HG02973 (cell line): ENCODE results near the gene KIF2C.
A peak's percentile ranks its signal among the peaks of the same experiment; 100 is the strongest.
"Not testable (repeated sequence)": the region's sequence is repeated elsewhere in the genome, so short reads cannot be mapped to it uniquely, and the experiment has no call there.

Experiments used
- ATAC-seq: cut with Tn5 transposase; IDR thresholded peaks from one replicate; pipeline ENCODE4 v1.9.1; 2021; ENCODE audit warnings: moderate library complexity; ENCODE audit not compliant: unreplicated experiment

Gene KIF2C

GRCh38 chr1:44718091-44718490 lies 21.5 kb upstream of the KIF2C start:
- no peak for ATAC-seq

GRCh38 chr1:44719318-44719717 lies 20.3 kb upstream of the KIF2C start:
- ATAC-seq: no peak

GRCh38 chr1:44720281-44720680 lies 19.4 kb upstream of the KIF2C start:
- no peak for ATAC-seq

- peak; percentile 64 for ATAC-seq
Measured at GRCh38 chr1:44721485-44722361, 17.9 kb upstream of the KIF2C start.

- ATAC-seq: no peak
Measured at GRCh38 chr1:44723064-44723463, 16.6 kb upstream of the KIF2C start.

GRCh38 chr1:44723496-44724295 lies 15.9 kb upstream of the KIF2C start:
- ATAC-seq: no peak

GRCh38 chr1:44724296-44724954 lies 15.2 kb upstream of the KIF2C start:
- ATAC-seq: no peak

GRCh38 chr1:44724955-44725698 lies 14.5 kb upstream of the KIF2C start:
- ATAC-seq: no peak

GRCh38 chr1:44730741-44731512 lies 8.7 kb upstream of the KIF2C start, which contains the start of gene RNU5D-1:
Gene RNU5D-1, minus strand, starts transcription at chr1:44731170.
- ATAC-seq: peak; percentile 55

GRCh38 chr1:44733365-44733764 lies 6.3 kb upstream of the KIF2C start:
- no peak for ATAC-seq

GRCh38 chr1:44733784-44734183 lies 5.9 kb upstream of the KIF2C start:
- no peak for ATAC-seq

GRCh38 chr1:44735992-44736391 lies 3.6 kb upstream of the KIF2C start:
- ATAC-seq: no peak

GRCh38 chr1:44738953-44739306 lies 707 bp upstream of the KIF2C start:
- ATAC-seq: not testable (repeated sequence)

- no peak for ATAC-seq
Measured at GRCh38 chr1:44740179-44740617, 561 bp downstream of the KIF2C start.

GRCh38 chr1:44743211-44743610 lies 3.6 kb downstream of the KIF2C start:
- no peak for ATAC-seq

- ATAC-seq: no peak
Measured at GRCh38 chr1:44747878-44748277, 8.2 kb downstream of the KIF2C start.

- no peak for ATAC-seq
Measured at GRCh38 chr1:44757420-44757819, 17.8 kb downstream of the KIF2C start.

- no peak for ATAC-seq
Measured at GRCh38 chr1:44759077-44759476, 19.4 kb downstream of the KIF2C start.

- no peak for ATAC-seq
Measured at GRCh38 chr1:44760876-44761275, 21.2 kb downstream of the KIF2C start.

GRCh38 chr1:44766421-44766820 lies 26.8 kb downstream of the KIF2C start:
- not testable (repeated sequence) for ATAC-seq
